Measurements from ENCODE around the gene CRABP2. TPM values are rescaled to one million over a fixed set of nuclear protein-coding genes. Genes with fewer than 3 reads are reported as not detected.

The CRABP2 gene
- total RNA-seq, 2 experiments from 2014 or later = 1.2 to 1.6 TPM

- Mint-ChIP-seq H3K36me3 (peaks cover 27% of the 10 kb centered on the region), H3K9me3 (no peaks in the 10 kb centered on the region), H3K4me1 (peaks cover 30% of the 10 kb centered on the region), H3K4me3 (no peak within 1 kb of the TSS), H3K27me3 (no peaks in the 10 kb centered on the region), H3K27ac (no peak within 1 kb of the TSS)
- peak; percentile 87 for DNase-seq
Observed at GRCh38 chr1:156727926-156728598, 22.7 kb upstream of the CRABP2 start, which contains the start of gene METTL25B. Gene METTL25B (plus strand): TSS chr1:156728469. CDS start chr1:156729105, 636 bp downstream.

- no peak for DNase-seq
- Mint-ChIP-seq H3K4me1 (peaks cover 30% of the 10 kb centered on the region), H3K4me3 (no peak overlapping the region), H3K27ac (no peak overlapping the region), H3K9me3 (no peaks in the 10 kb centered on the region), H3K36me3 (peaks cover 30% of the 10 kb centered on the region), H3K27me3 (no peaks in the 10 kb centered on the region)
Observed at GRCh38 chr1:156727492-156727891, 22.1 kb upstream of the CRABP2 start.

- no peaks in the 10 kb centered on the region for H3K27me3 Mint-ChIP-seq
- no peak overlapping the region for H3K27ac Mint-ChIP-seq
- DNase-seq = peak; percentile 52
Observed at GRCh38 chr1:156726549-156727226, 21.3 kb upstream of the CRABP2 start.

GRCh38 chr1:156725683-156726280, 20.4 kb upstream of the CRABP2 start:
- Mint-ChIP-seq H3K27ac (no peak overlapping the region), H3K9me3 (no peaks in the 10 kb centered on the region), H3K4me1 (peaks cover 33% of the 10 kb centered on the region), H3K4me3 (no peak overlapping the region), H3K36me3 (peaks cover 36% of the 10 kb centered on the region), H3K27me3 (no peaks in the 10 kb centered on the region)
- DNase-seq = peak; percentile 81

More at GRCh38 chr1:156726549-156727226, 21.3 kb upstream of the CRABP2 start:
- Mint-ChIP-seq H3K9me3 (no peaks in the 10 kb centered on the region), H3K36me3 (peaks cover 31% of the 10 kb centered on the region), H3K4me1 (peaks cover 30% of the 10 kb centered on the region), H3K4me3 (no peak overlapping the region)

- Mint-ChIP-seq H3K27ac (peak overlapping the region; percentile 56), H3K27me3 (no peaks in the 10 kb centered on the region), H3K4me3 (no peak overlapping the region), H3K9me3 (no peaks in the 10 kb centered on the region), H3K4me1 (peaks cover 24% of the 10 kb centered on the region), H3K36me3 (peaks cover 33% of the 10 kb centered on the region)
- no peak for DNase-seq
Observed at GRCh38 chr1:156721535-156721934, 16.2 kb upstream of the CRABP2 start.

GRCh38 chr1:156721131-156721530, 15.7 kb upstream of the CRABP2 start:
- H3K4me1 Mint-ChIP-seq = peaks cover 24% of the 10 kb centered on the region

GRCh38 chr1:156717351-156717750, 12.0 kb upstream of the CRABP2 start:
- Mint-ChIP-seq H3K36me3 (peaks cover 14% of the 10 kb centered on the region), H3K27ac (no peak overlapping the region), H3K27me3 (no peaks in the 10 kb centered on the region), H3K4me1 (peaks cover 4% of the 10 kb centered on the region), H3K9me3 (no peaks in the 10 kb centered on the region), H3K4me3 (no peak overlapping the region)
- DNase-seq = no peak

More at GRCh38 chr1:156721131-156721530, 15.7 kb upstream of the CRABP2 start:
- Mint-ChIP-seq H3K36me3 (peaks cover 33% of the 10 kb centered on the region), H3K27me3 (no peaks in the 10 kb centered on the region), H3K9me3 (no peaks in the 10 kb centered on the region), H3K27ac (peak overlapping the region; percentile 56), H3K4me3 (no peak overlapping the region)
- DNase-seq = no peak

GRCh38 chr1:156714830-156715229, 9.4 kb upstream of the CRABP2 start:
- Mint-ChIP-seq H3K36me3 (peaks cover 5% of the 10 kb centered on the region), H3K27me3 (no peaks in the 10 kb centered on the region), H3K9me3 (no peaks in the 10 kb centered on the region), H3K27ac (no peak overlapping the region), H3K4me1 (no peaks in the 10 kb centered on the region), H3K4me3 (no peak overlapping the region)
- DNase-seq = no peak

GRCh38 chr1:156712626-156713025, 7.2 kb upstream of the CRABP2 start:
- DNase-seq = no peak

GRCh38 chr1:156711011-156711817, 5.8 kb upstream of the CRABP2 start:
- H3K4me1 Mint-ChIP-seq = peaks cover 11% of the 10 kb centered on the region
- no peaks in the 10 kb centered on the region for H3K36me3 Mint-ChIP-seq
- peaks cover 4% of the 10 kb centered on the region for H3K27me3 Mint-ChIP-seq
- H3K4me3 Mint-ChIP-seq = no peak overlapping the region
- H3K27ac Mint-ChIP-seq = no peak overlapping the region
- no peaks in the 10 kb centered on the region for H3K9me3 Mint-ChIP-seq
- no peak for DNase-seq

More at GRCh38 chr1:156712626-156713025, 7.2 kb upstream of the CRABP2 start:
- Mint-ChIP-seq H3K27ac (no peak overlapping the region), H3K36me3 (peaks cover 3% of the 10 kb centered on the region), H3K4me1 (peaks cover under 1% of the 10 kb centered on the region), H3K4me3 (no peak overlapping the region), H3K9me3 (no peaks in the 10 kb centered on the region), H3K27me3 (no peaks in the 10 kb centered on the region)

GRCh38 chr1:156709757-156710489, 4.5 kb upstream of the CRABP2 start:
- no peaks in the 10 kb centered on the region for H3K36me3 Mint-ChIP-seq
- H3K27me3 Mint-ChIP-seq = peaks cover 7% of the 10 kb centered on the region
- H3K9me3 Mint-ChIP-seq = no peaks in the 10 kb centered on the region
- H3K4me1 Mint-ChIP-seq = peaks cover 21% of the 10 kb centered on the region
- no peak overlapping the region for H3K4me3 Mint-ChIP-seq
- H3K27ac Mint-ChIP-seq = no peak overlapping the region
- DNase-seq = no peak

- H3K4me3 Mint-ChIP-seq = no peak overlapping the region
- H3K27ac Mint-ChIP-seq = no peak overlapping the region
- no peak for DNase-seq
- no peaks in the 10 kb centered on the region for H3K36me3 Mint-ChIP-seq
- no peaks in the 10 kb centered on the region for H3K9me3 Mint-ChIP-seq
- peaks cover 25% of the 10 kb centered on the region for H3K4me1 Mint-ChIP-seq
- H3K27me3 Mint-ChIP-seq = peaks cover 15% of the 10 kb centered on the region
Observed at GRCh38 chr1:156709031-156709430, 3.6 kb upstream of the CRABP2 start.

GRCh38 chr1:156708218-156708661, 2.9 kb upstream of the CRABP2 start:
- Mint-ChIP-seq H3K27ac (no peak overlapping the region), H3K4me1 (peaks cover 25% of the 10 kb centered on the region)

More at GRCh38 chr1:156708218-156708661, 2.9 kb upstream of the CRABP2 start:
- H3K27me3 Mint-ChIP-seq = peaks cover 20% of the 10 kb centered on the region
- H3K36me3 Mint-ChIP-seq = no peaks in the 10 kb centered on the region
- no peak for DNase-seq
- no peak overlapping the region for H3K4me3 Mint-ChIP-seq
- no peaks in the 10 kb centered on the region for H3K9me3 Mint-ChIP-seq
